Stimulated activated CD4-positive, alpha-beta T cell treated with anti-CD3 and anti-CD28 coated beads, Interleukin-4, amount 100 ng/mL, for 4 hours (primary cell): Measurements from ENCODE around the gene GTPBP6.
"Not testable (repeated sequence)": the region's sequence is repeated elsewhere in the genome, so short reads cannot be mapped to it uniquely, and the experiment has no call there.

Source experiments
- DNase-seq, 2 experiments: peaks; one replicate each; pipeline ENCODE4 v3.0.0-alpha.2; 2020

The GTPBP6 gene

DNA sequence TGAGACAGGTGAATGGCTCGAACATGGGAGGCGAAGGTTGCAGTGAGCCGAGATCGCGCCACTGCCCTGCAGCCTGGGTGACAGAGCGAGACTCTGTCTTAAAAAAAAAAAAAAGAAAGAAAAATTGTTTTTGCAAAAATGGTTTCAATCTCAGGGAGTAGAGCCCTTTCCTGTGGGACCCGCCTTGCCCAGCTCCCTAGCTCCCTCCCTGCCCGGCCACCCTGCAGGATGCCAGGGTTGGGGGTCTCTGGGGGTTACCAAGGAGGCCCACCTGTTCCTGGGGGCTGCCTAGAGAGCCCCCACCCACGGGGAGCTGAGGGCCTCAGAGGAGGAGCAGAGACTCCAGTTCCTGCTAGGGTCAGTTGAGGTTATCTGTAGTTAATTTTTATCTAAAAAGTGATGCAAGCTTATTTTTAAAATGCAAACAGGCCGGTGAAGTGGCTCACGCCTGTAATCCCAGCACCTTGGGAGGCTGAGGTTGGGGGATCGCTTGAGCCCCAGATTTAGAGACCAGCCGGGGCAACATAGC, 56.2 kb downstream of the GTPBP6 start:
- no peak for DNase-seq

DNA sequence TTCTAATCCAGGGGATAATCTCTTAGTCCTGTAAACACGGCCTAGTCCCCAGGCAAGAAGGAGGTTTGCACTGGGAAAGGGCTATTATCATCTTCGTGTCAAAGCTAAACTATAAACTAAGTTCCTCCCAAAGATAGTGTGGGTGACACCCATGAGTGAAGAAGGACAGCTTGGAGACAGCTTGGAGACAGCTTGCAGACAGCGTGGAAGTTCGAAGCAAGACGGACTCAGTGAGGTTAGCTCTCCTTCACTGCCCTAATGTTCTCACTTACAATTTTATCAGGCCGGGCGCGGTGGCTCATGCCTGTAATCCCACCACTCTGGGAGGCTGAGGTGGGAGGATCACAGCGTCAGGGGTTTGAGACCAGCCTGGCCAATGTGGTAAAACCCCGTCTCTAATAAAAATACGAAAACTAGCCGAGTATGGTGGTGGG, 56.7 kb downstream of the GTPBP6 start:
- no peak for DNase-seq

DNA sequence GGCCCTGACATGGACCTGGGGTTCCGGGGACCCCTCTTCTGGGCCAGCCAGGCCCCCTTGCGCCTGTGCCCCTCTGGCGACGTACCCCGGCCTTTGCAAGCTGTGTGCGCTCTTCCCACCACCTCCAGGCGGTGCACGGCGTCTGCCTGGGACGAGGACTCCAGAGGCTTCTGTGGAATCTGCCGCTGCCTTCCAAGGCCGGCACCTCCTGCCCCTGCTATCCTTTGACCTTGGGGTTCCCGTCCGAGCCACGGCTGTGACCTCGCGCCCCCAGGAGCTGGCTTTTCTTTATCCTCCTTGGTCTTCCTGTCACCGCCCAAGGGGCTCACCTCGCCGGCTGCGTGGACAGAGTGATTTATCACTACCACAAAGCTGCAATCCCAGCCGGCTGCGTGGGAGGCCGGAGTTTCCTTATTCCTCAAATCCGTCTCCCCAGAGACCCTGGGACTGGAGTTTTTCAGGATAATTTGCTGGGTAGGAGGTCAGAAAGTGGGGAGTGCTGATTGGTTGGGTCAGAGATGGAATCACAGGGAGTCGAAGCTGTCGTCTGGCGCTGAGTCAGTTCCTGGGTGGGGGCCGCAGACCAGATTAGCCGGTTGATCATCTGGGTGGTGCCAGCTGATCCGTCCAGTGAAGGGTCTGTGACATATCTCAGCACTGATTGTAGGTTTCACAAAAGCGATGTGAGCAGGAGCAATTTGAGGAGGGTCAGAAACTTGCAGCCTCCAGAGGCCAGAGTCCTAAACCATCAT, 57.3 kb downstream of the GTPBP6 start:
- DNase-seq: no peak

DNA sequence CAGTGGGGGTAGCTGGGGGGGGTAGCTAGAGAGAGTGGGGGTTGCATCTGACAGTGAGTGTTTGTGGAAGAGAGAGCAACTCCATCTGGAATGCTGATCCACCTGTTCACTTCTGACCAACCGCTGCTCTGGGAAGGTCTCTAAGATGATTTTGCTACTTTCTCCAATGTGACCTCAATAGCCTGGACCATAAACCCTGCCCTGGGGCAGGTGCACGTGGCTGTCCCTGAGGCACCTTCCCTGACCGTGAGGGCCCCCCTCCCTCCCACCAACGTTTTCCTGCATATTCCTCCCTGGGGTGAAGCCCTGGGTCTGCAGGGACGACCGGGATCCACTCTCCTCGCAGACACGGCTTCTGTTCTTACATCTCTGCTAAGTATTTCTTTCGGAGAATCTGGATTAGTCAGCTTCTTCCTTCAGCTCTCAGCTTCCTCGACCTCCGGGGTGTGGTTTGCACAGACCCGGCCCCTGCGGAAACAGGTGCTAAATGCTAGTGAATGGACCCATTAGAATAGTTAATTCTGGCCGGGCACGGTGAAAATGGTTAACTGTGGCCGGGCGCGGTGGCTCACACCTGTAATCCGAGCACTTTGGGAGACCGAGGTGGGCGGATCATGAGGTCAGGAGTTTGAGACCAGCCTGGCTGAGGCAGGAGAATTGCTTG, 58.8 kb downstream of the GTPBP6 start:
- peak in 1 of 2 experiments; percentile 18 for DNase-seq

DNA sequence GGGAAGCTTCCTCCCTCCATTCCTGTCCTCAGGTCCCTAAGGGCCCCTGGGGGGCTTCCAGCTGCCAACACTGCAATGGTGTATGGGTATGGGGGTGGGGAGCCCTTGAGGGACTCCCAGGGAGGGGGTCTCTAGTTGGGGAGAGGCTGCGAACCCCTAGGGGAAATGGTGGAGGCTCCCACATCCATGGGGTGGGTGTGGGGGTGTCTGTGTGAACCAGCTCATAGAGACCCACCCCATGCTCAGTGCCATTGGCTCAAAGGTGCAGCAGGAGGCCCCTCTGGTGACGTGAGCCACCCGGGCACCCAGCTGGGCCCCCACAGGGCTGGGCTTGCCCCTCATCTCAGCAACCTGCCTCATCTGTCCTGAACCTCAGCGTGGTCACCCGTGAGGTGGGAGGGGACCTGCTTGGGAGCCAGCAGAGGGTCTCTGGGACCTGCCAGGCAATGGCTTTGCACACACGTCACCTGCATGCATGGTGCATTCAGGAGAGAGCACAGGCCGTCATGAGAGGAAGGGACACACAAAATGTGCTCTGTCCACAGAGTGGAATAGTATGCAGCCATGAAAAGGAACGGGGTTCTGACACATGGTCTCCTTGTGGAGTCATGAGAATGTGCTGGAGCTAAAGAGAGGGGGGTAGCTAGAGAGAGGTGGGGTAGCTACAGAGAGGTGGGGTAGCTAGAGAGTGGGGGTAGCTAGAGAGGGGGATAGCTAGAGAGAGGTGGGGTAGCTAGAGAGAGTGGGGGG, 60.1 kb downstream of the GTPBP6 start:
- no peak for DNase-seq

DNA sequence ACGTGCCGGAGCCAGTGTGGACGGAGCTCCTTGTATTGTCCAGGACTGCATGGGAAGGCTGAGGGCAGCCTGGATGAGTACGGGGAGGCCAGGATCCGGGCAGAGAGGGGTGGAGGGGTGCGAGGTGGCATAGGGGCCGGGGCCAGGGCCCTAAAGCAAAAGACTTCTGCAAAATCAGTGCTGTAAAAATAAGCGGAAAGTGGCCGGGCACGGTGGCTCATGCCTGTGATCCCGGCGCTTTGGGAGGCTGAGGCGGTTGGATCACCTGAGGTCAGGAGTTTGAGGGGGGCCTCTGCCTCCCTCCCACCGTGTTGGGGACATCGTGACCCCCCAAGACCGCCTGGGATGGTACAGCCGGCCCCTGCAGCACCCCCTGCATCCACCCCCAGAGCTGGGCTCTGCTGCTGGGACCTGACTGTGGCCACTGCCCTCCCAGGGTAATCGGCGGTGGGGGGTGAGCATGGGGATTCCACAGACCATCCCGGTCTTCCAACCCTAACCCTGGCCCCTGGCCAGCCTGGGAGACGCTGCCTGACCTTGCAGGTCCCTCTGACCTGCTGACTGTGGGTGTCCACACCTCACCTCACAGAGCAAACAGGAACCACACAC, 60.8 kb downstream of the GTPBP6 start:
- no peak for DNase-seq

DNA sequence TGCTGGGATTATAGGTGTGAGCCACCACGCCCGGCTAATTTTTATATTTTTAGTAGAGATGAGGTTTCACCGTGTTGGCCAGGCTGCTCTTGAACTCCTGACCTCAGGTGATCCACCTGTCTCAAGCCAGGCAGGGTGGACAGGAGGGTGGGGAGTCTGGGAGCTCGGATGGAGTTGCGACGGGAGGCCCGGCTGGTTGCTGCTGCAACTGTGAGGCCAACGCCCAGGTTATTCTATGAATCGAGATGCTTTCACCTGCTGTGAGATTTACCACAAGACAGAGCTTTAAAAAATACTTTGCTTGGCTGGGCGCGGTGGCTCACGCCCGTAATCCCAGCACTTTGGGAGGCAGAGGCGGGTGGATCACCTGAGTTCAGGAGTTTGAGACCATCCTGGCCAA, 61.5 kb downstream of the GTPBP6 start:
- DNase-seq: not testable (repeated sequence)

DNA sequence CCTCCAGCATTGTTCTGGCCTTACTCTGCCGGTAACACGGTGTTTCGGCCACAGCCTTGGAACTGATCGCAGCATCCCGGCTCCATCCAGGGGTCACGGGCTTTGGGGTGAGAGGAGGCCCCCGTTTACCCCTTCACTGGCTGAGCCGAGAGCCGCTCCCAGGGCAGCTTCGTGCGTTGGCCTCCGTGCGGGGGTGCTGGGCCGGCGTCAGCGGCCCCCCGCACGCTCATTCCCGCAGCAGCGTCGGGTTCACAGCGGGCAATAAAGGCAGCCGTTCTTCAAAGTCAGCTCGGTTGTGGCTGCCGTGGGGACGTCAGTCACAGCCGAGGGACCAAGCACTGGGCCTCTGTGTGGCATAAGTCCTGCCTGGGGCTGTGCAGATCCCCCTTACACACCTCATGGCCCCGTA, 62.7 kb downstream of the GTPBP6 start:
- no peak for DNase-seq
